Stomach (tissue), 9 donors: ENCODE measurements around the gene MT1M. TPM values are rescaled to one million over a fixed set of nuclear protein-coding genes. Genes with fewer than 3 reads are reported as not detected.

ENCODE experiments used
- DNase-seq, 2 donors: peaks; one replicate each; pipeline versions ENCODE4 v3.0.0 to v3.0.0-alpha.2; 2013 to 2019
- H3K27ac ChIP-seq, 5 donors: fragments of 200-600 bp in 4 of 5; sonication (generic) in 4 of 5; one replicate each; pipeline ENCODE4 v1.5.1; 2013 to 2019; ENCODE audit warnings: mild to moderate bottlenecking in 1 of 5, moderate library complexity in 1 of 5
- H3K27me3 ChIP-seq, 3 donors: fragments of 200-600 bp; sonication (generic); one replicate each; pipeline ENCODE4 v1.5.1; 2017 to 2019; ENCODE audit warnings: mixed run types in 1 of 3
- H3K36me3 ChIP-seq, 4 donors: fragments of 200-600 bp; sonication (generic); 1 replicate in 3 of 4; 2 replicates in 1 of 4; pipeline ENCODE4 v1.5.1; 2016 to 2019
- H3K4me1 ChIP-seq, 4 donors: fragments of 200-600 bp; sonication (generic); one replicate each; pipeline ENCODE4 v1.5.1; 2016 to 2019
- H3K4me3 ChIP-seq, 4 donors: fragments of 200-600 bp; sonication (generic) in 3 of 4; one replicate each; pipeline ENCODE4 v1.5.1; 2016 to 2019; ENCODE audit warnings: mild to moderate bottlenecking in 1 of 4
- H3K9me3 ChIP-seq, 4 donors: fragments of 200-600 bp; sonication (generic); one replicate each; pipeline ENCODE4 v1.5.1; 2016 to 2019
- EP300 ChIP-seq: sonication (generic); formaldehyde crosslinking; IDR thresholded peaks from one replicate; pipeline ENCODE4 v1.6.1; 2017; ENCODE audit warnings: antibody characterized with exemption
- POLR2A ChIP-seq, 4 donors: fragments of 450-650 bp; IDR thresholded peaks; one replicate each; pipeline ENCODE4 v1.6.1; 2016; ENCODE audit warnings: antibody characterized with exemption in 4 of 4, control low read depth in 2 of 4, mild to moderate bottlenecking in 1 of 4, moderate library complexity in 1 of 4
- POLR2AphosphoS5 ChIP-seq, 3 donors: sonication (generic); formaldehyde crosslinking; IDR thresholded peaks; one replicate each; pipeline ENCODE4 v1.6.1; 2016; ENCODE audit warnings: antibody characterized with exemption in 3 of 3
- WGBS, 5 donors: extraction: QIAGEN DNeasy Blood & Tissue Kit in 3 of 5; methylation state at CpG; one replicate each; pipeline versions ENCODE4 v1.1.5 to v1.1.7; 2013 to 2018; 5-methylcytosine and 5-hydroxymethylcytosine counted together
- intact Hi-C: fragments of 100-400 bp; cut with DNase I; formaldehyde crosslinking; loops from one replicate; pipeline ENCODE4 v1.15.1; 2023; ENCODE audit warnings: low total_unique reads
- polyA plus RNA-seq, 3 donors: library from polyadenylated mRNA; stranded (reverse); fragments of 200-250 nt; gene quantifications; one replicate each; pipeline ENCODE4 v1.2.3, GENCODE V29; 2013
- total RNA-seq, 5 donors: library from RNA; depleted of rRNA; stranded (reverse); fragments of >200 nt; gene quantifications; one replicate each; pipeline versions ENCODE4 v1.1.0 to v1.2.3, GENCODE V29; 2014 to 2016
- TF ChIP-seq, protein P1 (sequence below), 7 experiments: fragments of 450-650 bp in 4 of 7; fragments of 200-600 bp in 3 of 7; sonication (generic) in 3 of 7; IDR thresholded peaks; one replicate each; pipeline ENCODE4 v1.5.1; 2016 to 2019; ENCODE audit warnings: antibody characterized with exemption in 7 of 7, control low read depth in 2 of 7, mild to moderate bottlenecking in 1 of 7
- donor health status: healthy with polysubstance abuse.
- donor health status: Bipolar disorder and iron deficiency.
- donor health status: healthy.

The MT1M gene
- total and polyA plus RNA-seq, 8 donors, result 5.2 to 155 (median 57.4) TPM; not detected in 1

DNA sequence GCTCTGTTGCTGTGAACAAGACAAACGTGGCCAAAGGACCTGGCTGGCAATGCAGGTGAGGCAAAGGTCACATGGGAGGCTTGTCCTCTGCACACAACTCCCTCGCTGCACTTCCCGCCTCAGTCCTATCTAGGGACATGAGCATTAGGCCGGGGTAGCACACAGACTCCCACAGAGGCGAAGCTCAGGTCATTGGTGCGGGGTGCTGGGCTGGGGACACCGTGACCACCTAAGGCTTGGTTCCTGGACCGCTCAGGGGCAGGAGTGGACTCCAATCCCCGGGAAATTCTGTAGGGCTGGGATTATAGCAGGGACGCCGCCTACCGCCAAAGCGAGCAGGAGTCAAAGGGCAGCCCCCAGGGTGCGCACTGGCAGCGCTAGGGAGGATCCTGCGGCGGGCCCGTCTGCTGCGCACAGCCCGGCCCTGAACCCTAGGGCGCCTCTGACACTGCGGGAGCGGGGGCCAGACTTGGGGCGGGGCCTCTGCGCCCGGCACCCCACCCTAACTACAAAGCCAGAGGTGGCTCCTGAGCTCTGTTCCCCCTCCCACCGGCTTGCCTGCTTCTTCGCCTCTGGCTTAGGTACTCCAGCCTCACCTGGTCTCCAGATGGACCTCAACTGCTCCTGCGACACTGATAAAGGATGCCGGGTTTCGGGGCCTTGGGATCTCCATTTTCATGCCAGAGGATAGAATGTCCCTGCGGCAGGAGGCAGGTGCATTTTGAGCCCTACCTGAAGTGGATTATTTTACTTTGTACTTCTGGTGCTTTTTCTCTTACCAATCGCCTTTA is 15.4 kb downstream of the MT1M start:
- no peaks in the 10 kb centered on the region for H3K9me3 ChIP-seq
- intact Hi-C loops, result no loop called here
- no peak for TF ChIP-seq POLR2AphosphoS5 (IDR thresholded peaks at IDR 0.05)
- TF ChIP-seq POLR2A (IDR thresholded peaks at IDR 0.05), result no peak
- TF ChIP-seq, protein P1, sequence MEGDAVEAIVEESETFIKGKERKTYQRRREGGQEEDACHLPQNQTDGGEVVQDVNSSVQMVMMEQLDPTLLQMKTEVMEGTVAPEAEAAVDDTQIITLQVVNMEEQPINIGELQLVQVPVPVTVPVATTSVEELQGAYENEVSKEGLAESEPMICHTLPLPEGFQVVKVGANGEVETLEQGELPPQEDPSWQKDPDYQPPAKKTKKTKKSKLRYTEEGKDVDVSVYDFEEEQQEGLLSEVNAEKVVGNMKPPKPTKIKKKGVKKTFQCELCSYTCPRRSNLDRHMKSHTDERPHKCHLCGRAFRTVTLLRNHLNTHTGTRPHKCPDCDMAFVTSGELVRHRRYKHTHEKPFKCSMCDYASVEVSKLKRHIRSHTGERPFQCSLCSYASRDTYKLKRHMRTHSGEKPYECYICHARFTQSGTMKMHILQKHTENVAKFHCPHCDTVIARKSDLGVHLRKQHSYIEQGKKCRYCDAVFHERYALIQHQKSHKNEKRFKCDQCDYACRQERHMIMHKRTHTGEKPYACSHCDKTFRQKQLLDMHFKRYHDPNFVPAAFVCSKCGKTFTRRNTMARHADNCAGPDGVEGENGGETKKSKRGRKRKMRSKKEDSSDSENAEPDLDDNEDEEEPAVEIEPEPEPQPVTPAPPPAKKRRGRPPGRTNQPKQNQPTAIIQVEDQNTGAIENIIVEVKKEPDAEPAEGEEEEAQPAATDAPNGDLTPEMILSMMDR (IDR thresholded peaks at IDR 0.05), result no peak
- TF ChIP-seq EP300, result no peak
- H3K27me3 ChIP-seq, result peaks cover 0 to 66% (median 10%) of the 10 kb centered on the region in 3 donors
- H3K4me1 ChIP-seq, result peaks cover 11 to 37% (median 19%) of the 10 kb centered on the region in 4 donors
- H3K27ac ChIP-seq, result no peak overlapping the region
- peak in 1 of 2 donors; percentile 51 for DNase-seq
- no peak overlapping the region for H3K4me3 ChIP-seq
- no peaks in the 10 kb centered on the region for H3K36me3 ChIP-seq
- WGBS, 5 donors, result 38 to 60% (median 53%) methylated on average over 28 to 33 of the region's 33 CpGs

DNA sequence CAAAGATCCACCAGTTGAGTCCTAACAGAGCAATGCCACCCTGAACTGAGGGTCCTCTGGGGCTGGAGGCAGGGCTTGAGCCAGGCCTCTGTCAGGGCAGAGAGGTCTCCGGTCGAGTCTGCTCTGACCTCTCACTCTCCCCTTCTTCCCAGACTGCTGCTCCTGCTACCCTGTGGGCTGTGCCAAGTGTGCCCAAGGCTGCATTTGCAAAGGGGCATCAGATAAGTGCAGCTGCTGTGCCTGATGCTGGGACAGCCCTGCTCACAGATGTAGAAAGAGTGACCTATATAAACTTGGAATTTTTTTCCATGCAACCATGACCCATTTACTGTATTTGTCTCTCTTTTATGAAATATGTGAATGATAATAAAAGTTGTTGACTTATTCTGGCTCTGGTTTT is 16.8 kb downstream of the MT1M start:
- Histone ChIP-seq H3K36me3 (no peaks in the 10 kb centered on the region), H3K27me3 (peaks cover 0 to 52% (median 9%) of the 10 kb centered on the region in 3 donors), H3K27ac (no peak overlapping the region), H3K4me1 (peaks cover 0 to 23% (median 4%) of the 10 kb centered on the region in 4 donors), H3K9me3 (no peaks in the 10 kb centered on the region), H3K4me3 (no peak overlapping the region)
- no peak for TF ChIP-seq POLR2AphosphoS5 (IDR thresholded peaks at IDR 0.05)
- TF ChIP-seq, protein P1 (IDR thresholded peaks at IDR 0.05), result no peak
- TF ChIP-seq POLR2A (IDR thresholded peaks at IDR 0.05), result no peak
- no peak for TF ChIP-seq EP300
- DNase-seq, result no peak
- intact Hi-C loops, result no loop called here
- 69 to 97% (median 83%) methylated on average over 2 of the region's 2 CpGs for WGBS, 5 donors

DNA sequence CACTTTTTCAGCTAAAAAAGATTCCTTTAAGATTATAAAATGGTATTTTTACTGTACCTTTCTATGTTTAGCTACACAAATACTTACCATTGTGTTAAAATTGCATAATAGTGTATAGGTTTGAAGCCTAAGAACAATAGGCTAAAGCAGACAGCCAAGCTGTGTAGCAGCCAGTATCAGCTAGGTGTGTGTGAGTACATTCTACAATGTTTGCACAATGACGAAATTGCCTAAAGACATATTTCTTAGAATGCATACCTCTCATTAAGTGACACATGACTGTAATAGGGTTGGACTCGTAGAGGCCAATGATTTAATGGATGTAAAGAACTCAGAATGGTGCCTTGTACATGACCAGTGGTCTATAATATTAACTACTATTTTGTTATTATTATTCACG is 17.4 kb downstream of the MT1M start:
- Histone ChIP-seq H3K9me3 (no peaks in the 10 kb centered on the region), H3K27me3 (peaks cover 0 to 47% (median 5%) of the 10 kb centered on the region in 3 donors), H3K36me3 (no peaks in the 10 kb centered on the region), H3K4me3 (no peak overlapping the region), H3K4me1 (peaks cover 0 to 22% (median 3%) of the 10 kb centered on the region in 4 donors), H3K27ac (no peak overlapping the region)
- peak in 1 of 2 donors; percentile 75 for DNase-seq
- peak in 1 of 3 donors; percentile 50 for TF ChIP-seq POLR2AphosphoS5 (IDR thresholded peaks at IDR 0.05)
- TF ChIP-seq, protein P1 (IDR thresholded peaks at IDR 0.05), result no peak
- 51 to 75% (median 57%) methylated on average over 3 of the region's 3 CpGs for WGBS, 5 donors
- intact Hi-C loops, result no loop called here

DNA sequence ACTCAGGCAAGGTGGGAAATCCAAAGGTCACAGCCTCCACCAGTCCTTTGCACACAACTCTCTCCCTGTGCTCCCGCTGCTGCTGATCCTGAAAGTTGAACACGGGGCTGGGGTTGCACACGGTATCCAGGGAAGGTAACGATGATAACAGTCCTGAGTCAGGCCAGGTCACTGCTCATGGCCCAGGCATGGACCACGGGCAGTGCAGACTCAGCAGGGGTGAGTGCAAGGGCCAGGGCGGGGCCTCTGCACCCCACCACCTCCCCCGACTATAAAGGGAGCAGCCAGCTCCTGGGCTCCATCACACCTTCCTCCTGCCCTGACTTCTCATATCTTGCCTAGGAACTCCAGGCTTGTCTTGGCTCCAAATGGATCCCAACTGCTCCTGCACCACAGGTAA is 19.1 kb downstream of the MT1M start, which contains the start of gene MT1B:
Gene MT1B, plus strand, starts transcription at position 301 of the 400 bp plus-strand sequence. Its CDS starts 68 bp downstream, at position 369.
- Histone ChIP-seq H3K27me3 (peaks cover 0 to 30% (median 5%) of the 10 kb centered on the region in 3 donors), H3K27ac (no peak within 1 kb of the TSS), H3K4me1 (peaks cover 0 to 22% (median 3%) of the 10 kb centered on the region in 4 donors), H3K9me3 (no peaks in the 10 kb centered on the region), H3K4me3 (no peak within 1 kb of the TSS), H3K36me3 (no peaks in the 10 kb centered on the region)
- no peak for DNase-seq
- TF ChIP-seq POLR2A (IDR thresholded peaks at IDR 0.05) (no peak), EP300 (no peak), POLR2AphosphoS5 (IDR thresholded peaks at IDR 0.05) (no peak)
- TF ChIP-seq, protein P1 (IDR thresholded peaks at IDR 0.05), result no peak
- 59 to 73% (median 70%) methylated on average over 6 to 7 of the region's 7 CpGs for WGBS, 5 donors
- intact Hi-C loops, result no loop called here
